ENCODE data around the gene ITFG1.

Gene ITFG1

GRCh38 chr16:47113130-47113529 is 347.7 kb downstream of the ITFG1 start:
- DNase-seq (ENCODE audit: low read depth in 1 of 2, low spot score in 1 of 2), result no peak

GRCh38 chr16:47110939-47111338 is 349.9 kb downstream of the ITFG1 start:
- DNase-seq (ENCODE audit: low read depth in 1 of 2, low spot score in 1 of 2), result no peak

- DNase-seq (ENCODE audit: low read depth in 1 of 2, low spot score in 1 of 2), result no peak
Measured at GRCh38 chr16:47109361-47109760, 351.5 kb downstream of the ITFG1 start.

All from activated T-helper 1 cell treated with anti-CD3 and anti-CD28 coated beads, Interleukin-2, amount 50 U/mL, for 16 hours (primary cell).